Measurements from ENCODE around the gene FBXO41. TPM values are rescaled to one million over a fixed set of nuclear protein-coding genes. Genes with fewer than 3 reads are reported as not detected.

FBXO41 gene
- polyA plus RNA-seq, 1 of the 3 experiments (the other 2 are of a cell fraction) = 3.1 TPM

DNA sequence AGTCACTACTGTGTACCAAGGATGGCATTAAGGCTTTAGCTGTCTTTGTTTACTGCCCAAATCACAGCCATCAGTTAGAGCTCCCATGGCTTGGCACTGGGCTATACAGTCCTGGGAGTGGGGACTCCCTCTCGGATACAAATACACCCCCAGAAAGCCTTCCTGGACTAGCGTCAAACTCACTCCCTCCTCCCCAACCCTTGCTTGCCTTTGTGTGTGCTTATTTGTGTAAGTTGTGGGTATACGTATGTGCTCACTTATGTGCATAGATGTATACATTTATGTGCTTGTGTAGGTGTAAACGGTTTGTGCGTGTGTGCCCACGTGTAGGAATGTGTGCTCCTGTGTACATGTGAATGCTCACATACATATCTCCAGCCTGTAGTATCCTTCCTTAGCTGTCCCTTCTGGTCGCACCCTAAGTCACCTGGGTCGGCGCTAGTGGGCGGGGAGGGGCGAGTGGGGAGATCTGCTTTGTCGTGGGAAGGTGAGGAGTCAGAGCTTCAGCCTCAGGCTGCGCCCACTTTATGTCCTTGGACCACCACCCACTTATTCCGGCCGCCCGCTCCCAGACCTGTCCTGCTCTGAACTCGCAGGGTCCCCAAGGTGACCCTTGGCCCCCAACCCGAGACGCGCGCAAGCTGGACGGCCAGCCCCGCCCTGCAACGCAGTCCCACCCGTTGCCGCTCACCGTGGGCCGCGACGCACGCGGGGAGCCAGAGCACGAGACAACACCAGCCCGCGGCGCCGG is 51.7 kb downstream of the FBXO41 start:
- Histone ChIP-seq H3F3A (replicated peaks; ENCODE audit: insufficient read depth) (peaks cover 9% of the 10 kb centered on the region), H3K4me1 (ENCODE audit: control insufficient read depth in 1 of 2, insufficient read depth in 2 of 2, low read depth in 1 of 2, low read length in 1 of 2) (peaks cover 0 to 20% of the 10 kb centered on the region in 2 experiments; a peak in 3 of 4 replicates), H3K9me2 (no peaks in the 10 kb centered on the region), H3K4me2 (peak overlapping the region; percentile 98), H3K4me3 (ENCODE audit: low read depth in 2 of 2, low read length in 1 of 2) (peak overlapping the region; percentile 85 to 96), H3K27me3 (ENCODE audit: insufficient read depth) (no peaks in the 10 kb centered on the region), H3K9me3 (no peaks in the 10 kb centered on the region), H3K9ac (peak overlapping the region; percentile 56; the same call in 1 of the 2 replicates), H2AFZ (ENCODE audit: low read depth) (peak overlapping the region; percentile 94; the same call in 1 of the 2 replicates), H3K36me3 (replicated peaks in 1 of 2; ENCODE audit: control insufficient read depth in 1 of 2, insufficient read depth in 2 of 2, low read length in 1 of 2) (peaks cover 5 to 14% of the 10 kb centered on the region in 2 experiments), H3K27ac (ENCODE audit: low read depth in 2 of 2, low read length in 1 of 2) (no peak overlapping the region), H3K79me2 (ENCODE audit: insufficient read depth) (peaks cover 35% of the 10 kb centered on the region), H4K20me1 (ENCODE audit: insufficient read depth) (peaks cover 26% of the 10 kb centered on the region)
- peak; percentile 48 for DNase-seq
- ChIA-PET POLR2A (interaction anchor here (2.0 to 2.5 kb wide), 2 partner anchors 12 to 17 kb away, joined by 7 to 13 read pairs; no protein-coding TSS in a partner anchor), CTCF (interaction anchor here (0.9 to 4.4 kb wide), 6 partner anchors 9 to 59 kb away, joined by 3 to 27 read pairs (median 6); partner anchors contain the start of genes EGR4 and SMYD5)
- TF ChIP-seq FOXJ3 (CRISPR knock-in tag; IDR thresholded peaks at IDR 0.05) = no peak
- TF ChIP-seq CHD2 (IDR thresholded peaks at IDR 0.05; ENCODE audit: low read length, partially characterized antibody) = no peak
- TF ChIP-seq FOXM1 (IDR thresholded peaks at IDR 0.05; ENCODE audit: low read depth) = no peak
- TF ChIP-seq RXRA (IDR thresholded peaks at IDR 0.05; ENCODE audit: borderline replicate concordance, low read depth) = no peak
- no peak for TF ChIP-seq EZH2phosphoT487 (IDR thresholded peaks at IDR 0.05; ENCODE audit: borderline replicate concordance, low read depth)
- TF ChIP-seq, protein P1, sequence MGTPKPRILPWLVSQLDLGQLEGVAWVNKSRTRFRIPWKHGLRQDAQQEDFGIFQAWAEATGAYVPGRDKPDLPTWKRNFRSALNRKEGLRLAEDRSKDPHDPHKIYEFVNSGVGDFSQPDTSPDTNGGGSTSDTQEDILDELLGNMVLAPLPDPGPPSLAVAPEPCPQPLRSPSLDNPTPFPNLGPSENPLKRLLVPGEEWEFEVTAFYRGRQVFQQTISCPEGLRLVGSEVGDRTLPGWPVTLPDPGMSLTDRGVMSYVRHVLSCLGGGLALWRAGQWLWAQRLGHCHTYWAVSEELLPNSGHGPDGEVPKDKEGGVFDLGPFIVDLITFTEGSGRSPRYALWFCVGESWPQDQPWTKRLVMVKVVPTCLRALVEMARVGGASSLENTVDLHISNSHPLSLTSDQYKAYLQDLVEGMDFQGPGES (IDR thresholded peaks at IDR 0.05; ENCODE audit: low read depth, low read length) = no peak
- TF ChIP-seq MEF2A (IDR thresholded peaks at IDR 0.05; ENCODE audit: borderline replicate concordance, low read depth) = no peak
- TF ChIP-seq, protein P2, sequence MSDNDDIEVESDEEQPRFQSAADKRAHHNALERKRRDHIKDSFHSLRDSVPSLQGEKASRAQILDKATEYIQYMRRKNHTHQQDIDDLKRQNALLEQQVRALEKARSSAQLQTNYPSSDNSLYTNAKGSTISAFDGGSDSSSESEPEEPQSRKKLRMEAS (IDR thresholded peaks at IDR 0.05; ENCODE audit: low read depth) = no peak
- TF ChIP-seq NRF1 (IDR thresholded peaks at IDR 0.05; ENCODE audit: low read depth, low read length) = no peak
- no peak for TF ChIP-seq RCOR1 (IDR thresholded peaks at IDR 0.05; ENCODE audit: low read length)
- TF ChIP-seq, protein P3, sequence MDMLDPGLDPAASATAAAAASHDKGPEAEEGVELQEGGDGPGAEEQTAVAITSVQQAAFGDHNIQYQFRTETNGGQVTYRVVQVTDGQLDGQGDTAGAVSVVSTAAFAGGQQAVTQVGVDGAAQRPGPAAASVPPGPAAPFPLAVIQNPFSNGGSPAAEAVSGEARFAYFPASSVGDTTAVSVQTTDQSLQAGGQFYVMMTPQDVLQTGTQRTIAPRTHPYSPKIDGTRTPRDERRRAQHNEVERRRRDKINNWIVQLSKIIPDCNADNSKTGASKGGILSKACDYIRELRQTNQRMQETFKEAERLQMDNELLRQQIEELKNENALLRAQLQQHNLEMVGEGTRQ (IDR thresholded peaks at IDR 0.05; ENCODE audit: borderline replicate concordance, low read depth, low read length) = no peak
- TF ChIP-seq TAF1 (IDR thresholded peaks at IDR 0.05; ENCODE audit: borderline replicate concordance, low read depth, low read length) = no peak
- no peak for TF ChIP-seq SIN3A (IDR thresholded peaks at IDR 0.05; ENCODE audit: borderline replicate concordance, low read depth, low read length)
- no peak for TF ChIP-seq ZBTB33 (IDR thresholded peaks at IDR 0.05; ENCODE audit: borderline replicate concordance, low read depth)
- no peak for TF ChIP-seq ELF1 (IDR thresholded peaks at IDR 0.05)
- no peak for TF ChIP-seq GATA2 (CRISPR knock-in tag; IDR thresholded peaks at IDR 0.05)
- TF ChIP-seq, protein P4, sequence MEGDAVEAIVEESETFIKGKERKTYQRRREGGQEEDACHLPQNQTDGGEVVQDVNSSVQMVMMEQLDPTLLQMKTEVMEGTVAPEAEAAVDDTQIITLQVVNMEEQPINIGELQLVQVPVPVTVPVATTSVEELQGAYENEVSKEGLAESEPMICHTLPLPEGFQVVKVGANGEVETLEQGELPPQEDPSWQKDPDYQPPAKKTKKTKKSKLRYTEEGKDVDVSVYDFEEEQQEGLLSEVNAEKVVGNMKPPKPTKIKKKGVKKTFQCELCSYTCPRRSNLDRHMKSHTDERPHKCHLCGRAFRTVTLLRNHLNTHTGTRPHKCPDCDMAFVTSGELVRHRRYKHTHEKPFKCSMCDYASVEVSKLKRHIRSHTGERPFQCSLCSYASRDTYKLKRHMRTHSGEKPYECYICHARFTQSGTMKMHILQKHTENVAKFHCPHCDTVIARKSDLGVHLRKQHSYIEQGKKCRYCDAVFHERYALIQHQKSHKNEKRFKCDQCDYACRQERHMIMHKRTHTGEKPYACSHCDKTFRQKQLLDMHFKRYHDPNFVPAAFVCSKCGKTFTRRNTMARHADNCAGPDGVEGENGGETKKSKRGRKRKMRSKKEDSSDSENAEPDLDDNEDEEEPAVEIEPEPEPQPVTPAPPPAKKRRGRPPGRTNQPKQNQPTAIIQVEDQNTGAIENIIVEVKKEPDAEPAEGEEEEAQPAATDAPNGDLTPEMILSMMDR (IDR thresholded peaks at IDR 0.05) = no peak; the same call in 1 of the 2 replicates
- TF ChIP-seq SMC3 (IDR thresholded peaks at IDR 0.05; ENCODE audit: low read depth, low read length) = no peak
- 12% methylated on average over 10 of the region's 37 CpGs for WGBS (ENCODE audit: low lambda C conversion rate)

Data from SK-N-SH (cell line).